Activated CD8-positive, alpha-beta memory T cell treated with anti-CD3 and anti-CD28 coated beads for 1 hour (primary cell): ENCODE results near the gene CCDC40.
"Not testable (repeated sequence)": the region's sequence is repeated elsewhere in the genome, so short reads cannot be mapped to it uniquely, and the experiment has no call there.

ENCODE experiments used
- DNase-seq, 2 donors: peaks; one replicate each; pipeline ENCODE4 v3.0.0-alpha.2; 2020; ENCODE audit warnings: low read depth in 1 of 2; ENCODE audit errors: extremely low read depth in 1 of 2

Gene CCDC40

GRCh38 chr17:80072410-80072809 is 36.0 kb downstream of the CCDC40 start:
- no peak for DNase-seq

- no peak for DNase-seq
Observed at GRCh38 chr17:80080081-80080480, 43.6 kb downstream of the CCDC40 start.

- DNase-seq: no peak
Observed at GRCh38 chr17:80081596-80081995, 45.2 kb downstream of the CCDC40 start.

GRCh38 chr17:80082403-80083135 is 46.1 kb downstream of the CCDC40 start:
- DNase-seq: peak; percentile 12 to 15

- DNase-seq: no peak
Observed at GRCh38 chr17:80083136-80083661, 46.8 kb downstream of the CCDC40 start.

GRCh38 chr17:80084773-80085172 is 48.3 kb downstream of the CCDC40 start:
- no peak for DNase-seq

- no peak for DNase-seq
Observed at GRCh38 chr17:80086081-80086480, 49.6 kb downstream of the CCDC40 start.

- DNase-seq: no peak
Observed at GRCh38 chr17:80086616-80087015, 50.2 kb downstream of the CCDC40 start.

- DNase-seq: no peak
Observed at GRCh38 chr17:80087346-80088265, 51.2 kb downstream of the CCDC40 start.

- DNase-seq: no peak
Observed at GRCh38 chr17:80089762-80090161, 53.3 kb downstream of the CCDC40 start.

GRCh38 chr17:80090164-80090563 is 53.7 kb downstream of the CCDC40 start:
- not testable (repeated sequence) for DNase-seq

- no peak for DNase-seq
Observed at GRCh38 chr17:80091376-80091775, 54.9 kb downstream of the CCDC40 start.

- no peak for DNase-seq
Observed at GRCh38 chr17:80092959-80093358, 56.5 kb downstream of the CCDC40 start.

GRCh38 chr17:80095038-80095843 is 58.8 kb downstream of the CCDC40 start:
- no peak for DNase-seq

GRCh38 chr17:80095844-80096475 is 59.5 kb downstream of the CCDC40 start:
- no peak for DNase-seq

GRCh38 chr17:80096561-80097021 is 60.1 kb downstream of the CCDC40 start:
- no peak for DNase-seq

- no peak for DNase-seq
Observed at GRCh38 chr17:80097127-80097621, 60.7 kb downstream of the CCDC40 start.

- no peak for DNase-seq
Observed at GRCh38 chr17:80097844-80098691, 61.6 kb downstream of the CCDC40 start.
